HCT116 (cell line): ENCODE measurements around the gene CAMKK2. TPM values are rescaled to one million over a fixed set of nuclear protein-coding genes. Genes with fewer than 3 reads are reported as not detected.
A peak's percentile ranks its signal among the peaks of the same experiment; 100 is the strongest.

ENCODE experiments used
- ATAC-seq: fragments of 200-7000 bp; cut with Tn5 transposase; 2 replicates; pipeline ENCODE4 v1.9.1; 2020; ENCODE audit warnings: mild to moderate bottlenecking, moderate library complexity
- BruUV-seq: library from RNA; stranded (reverse); fragments of 400-500 nt; replicated peaks from 2 replicates; lab custom pipeline; 2021; lab: Mats Ljungman, UMichigan
- CTCF ChIA-PET: fragments of 300-600 bp; sonication (Branson Sonifier 250); formaldehyde crosslinking; loops from one replicate; lab custom pipeline; 2021; ENCODE audit warnings: antibody characterized with exemption; lab: Charles Lee
- POLR2A ChIA-PET: fragments of 300-600, 350-600 bp; sonication (Branson Sonifier 250); formaldehyde crosslinking; loops from one replicate; lab custom pipeline; 2021; ENCODE audit warnings: antibody characterized with exemption; lab: Charles Lee
- RAD21 ChIA-PET, 2 experiments: fragments of 300-600 bp; sonication (Branson Sonifier 250); formaldehyde crosslinking; loops; one replicate each; lab custom pipeline; 2023; ENCODE audit warnings: low total read pairs in 2 of 2; ENCODE audit not compliant: uncharacterized antibody in 2 of 2, unreplicated experiment in 2 of 2, low non-redundant PET in 1 of 2; lab: Charles Lee
- DNase-seq: peaks from one replicate; pipeline ENCODE4 v3.0.0-alpha.2; 2010; ENCODE audit warnings: low read depth, low spot score
- H2AFZ ChIP-seq: fragments of 200-600 bp; shearing (Covaris generic), sonication (generic); 2 replicates; pipeline ENCODE4 v1.6.1; 2017; ENCODE audit warnings: low read depth, mixed run types, mixed read lengths, antibody characterized with exemption, low read length; ENCODE audit not compliant: poor library complexity, severe bottlenecking
- H3K27ac ChIP-seq: 2 replicates; pipeline ENCODE4 v1.5.1; 2012; ENCODE audit warnings: low read depth, low read length
- H3K27me3 ChIP-seq: fragments of 200-600 bp; sonication (generic); 2 replicates; pipeline ENCODE4 v1.6.1; 2016; ENCODE audit warnings: mixed run types, low read length, mixed read lengths; ENCODE audit not compliant: insufficient read depth
- H3K36me3 ChIP-seq, 2 experiments: fragments of 200-500 bp in 1 of 2; fragments of 200-600 bp in 1 of 2; sonication (Bioruptor generic) in 1 of 2; sonication (generic) in 1 of 2; 2 replicates each; pipeline versions ENCODE4 v1.5.1 to v1.6.1; 2014 to 2016; ENCODE audit warnings: low read length in 2 of 2, inconsistent platforms in 1 of 2, mixed read lengths in 1 of 2, mixed run types in 1 of 2; ENCODE audit not compliant: insufficient read depth in 2 of 2, control insufficient read depth in 1 of 2
- H3K4me1 ChIP-seq, 2 experiments: fragments of 200-600 bp in 1 of 2; sonication (generic) in 1 of 2; 2 replicates each; pipeline versions ENCODE4 v1.5.1 to v1.6.1; 2012 to 2017; ENCODE audit warnings: low read length in 2 of 2, inconsistent platforms in 1 of 2, mild to moderate bottlenecking in 1 of 2, mixed read lengths in 1 of 2, mixed run types in 1 of 2, moderate library complexity in 1 of 2; ENCODE audit not compliant: insufficient read depth in 2 of 2, control insufficient read depth in 1 of 2
- H3K4me2 ChIP-seq: fragments of 200-600 bp; sonication (generic); 2 replicates; pipeline ENCODE4 v1.6.1; 2017; ENCODE audit warnings: mixed run types, low read length, mixed read lengths
- H3K4me3 ChIP-seq, 2 experiments: fragments of 200-600 bp in 1 of 2; sonication (generic) in 1 of 2; replicated peaks in 1 of 2; 2 replicates each; pipeline ENCODE4 v1.5.1; 2011 to 2016; ENCODE audit warnings: low read length in 2 of 2, control low read depth in 1 of 2, low read depth in 1 of 2, mild to moderate bottlenecking in 1 of 2, mixed read lengths in 1 of 2, mixed run types in 1 of 2
- H3K79me2 ChIP-seq: fragments of 200-600 bp; sonication (generic); 2 replicates; pipeline ENCODE4 v1.6.1; 2017; ENCODE audit warnings: mild to moderate bottlenecking, mixed run types, low read length, moderate library complexity, mixed read lengths; ENCODE audit not compliant: insufficient read depth
- H3K9ac ChIP-seq: fragments of 200-600 bp; sonication (generic); 2 replicates; pipeline ENCODE4 v1.6.1; 2016; ENCODE audit warnings: low read length, mixed read lengths
- H3K9me2 ChIP-seq: fragments of 200-600 bp; sonication (generic), shearing (Covaris generic); 2 replicates; pipeline ENCODE4 v1.6.1; 2017; ENCODE audit warnings: mixed run types, mild to moderate bottlenecking, moderate library complexity; ENCODE audit not compliant: insufficient read depth
- H3K9me3 ChIP-seq, 2 experiments: fragments of 200-500 bp in 1 of 2; fragments of 200-600 bp in 1 of 2; sonication (Bioruptor generic) in 1 of 2; sonication (generic) in 1 of 2; 2 replicates each; pipeline ENCODE4 v1.6.1; 2014 to 2017; ENCODE audit warnings: low read length in 2 of 2, mixed read lengths in 2 of 2, inconsistent platforms in 1 of 2, low read depth in 1 of 2, mild to moderate bottlenecking in 1 of 2, mixed run types in 1 of 2, moderate library complexity in 1 of 2; ENCODE audit not compliant: control insufficient read depth in 1 of 2, insufficient read depth in 1 of 2
- H4K20me1 ChIP-seq: fragments of 200-600 bp; sonication (generic), shearing (Covaris generic); 2 replicates; pipeline ENCODE4 v1.6.1; 2017; ENCODE audit warnings: mixed run types, mild to moderate bottlenecking, moderate library complexity; ENCODE audit not compliant: insufficient read depth
- CEBPB ChIP-seq: IDR thresholded peaks from 2 replicates; pipeline ENCODE4 v1.6.1; 2012; ENCODE audit warnings: low read depth
- EGR1 ChIP-seq: IDR thresholded peaks from 2 replicates; pipeline ENCODE4 v1.6.1; 2012; ENCODE audit warnings: low read depth
- ELF1 ChIP-seq: IDR thresholded peaks from 2 replicates; pipeline ENCODE4 v1.6.1; 2012; ENCODE audit warnings: low read depth, borderline replicate concordance
- JUND ChIP-seq: IDR thresholded peaks from 2 replicates; pipeline ENCODE4 v1.6.1; 2012
- ZFX ChIP-seq: fragments of 450-650 bp; IDR thresholded peaks from 2 replicates; pipeline ENCODE4 v1.6.1; 2017
- intact Hi-C: fragments of 100-400 bp; cut with micrococcal nuclease; formaldehyde crosslinking; loops from 2 replicates; pipeline ENCODE4 v1.10.0; 2022
- total RNA-seq: library from RNA; stranded (reverse); gene quantifications from one replicate; pipeline ENCODE4 v1.2.1, GENCODE V29; 2021; ENCODE audit not compliant: unreplicated experiment
- TF ChIP-seq, protein P1 (sequence below), 3 experiments: fragments of 200-600 bp in 1 of 3; sonication (generic) in 1 of 3; IDR thresholded peaks in 2 of 3; conservative IDR thresholded peaks in 1 of 3; 2 replicates each; pipeline ENCODE4 v1.5.1; 2012 to 2017; ENCODE audit warnings: low read depth in 2 of 3, low read length in 2 of 3, antibody characterized with exemption in 1 of 3, borderline replicate concordance in 1 of 3, control low read depth in 1 of 3, mild to moderate bottlenecking in 1 of 3, mixed read lengths in 1 of 3, mixed run types in 1 of 3, moderate library complexity in 1 of 3; ENCODE audit not compliant: insufficient read depth in 1 of 3
- TF ChIP-seq, protein P2 (sequence below): IDR thresholded peaks from 2 replicates; pipeline ENCODE4 v1.6.1; 2012

The CAMKK2 gene
- total RNA-seq, 1 experiment from 2014 or later: 33.8 TPM

DNA sequence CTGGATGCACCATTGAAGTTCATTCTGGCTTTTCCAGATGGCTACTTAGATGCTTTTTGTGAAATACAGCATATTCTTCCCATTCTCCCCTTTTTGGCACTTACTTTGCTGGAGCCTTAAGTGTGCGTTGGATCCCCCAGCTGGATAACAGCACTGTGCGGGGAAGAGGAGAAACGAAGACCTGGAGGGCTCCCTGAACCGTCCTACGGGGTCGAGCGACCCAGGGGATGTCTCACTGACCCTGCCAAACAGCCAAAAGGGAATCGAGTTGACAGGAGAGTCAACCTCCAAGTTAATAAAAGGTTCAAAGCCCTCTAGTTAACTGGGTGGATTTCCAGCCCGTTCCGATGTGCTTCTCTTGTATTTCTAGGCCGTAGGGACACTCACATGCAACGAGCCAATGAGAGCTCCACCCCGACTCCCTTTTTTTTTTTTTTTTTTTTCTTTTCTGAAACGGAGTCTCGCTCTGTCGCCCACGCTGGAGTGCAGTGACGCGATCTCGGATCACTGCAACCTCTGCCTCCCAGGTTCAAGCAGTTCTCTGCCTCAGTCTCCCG is 1.0 kb upstream of the CAMKK2 start:
- H2AFZ ChIP-seq: peak overlapping the region; percentile 86
- intact Hi-C loops: loop anchor here (5.0 kb wide), 1 partner anchor 235 kb away; no protein-coding TSS in a partner anchor
- BruUV-seq: no TSS peak
- no peak for TF ChIP-seq JUND
- TF ChIP-seq ELF1: no peak
- TF ChIP-seq EGR1: peak; percentile 67
- TF ChIP-seq, all 23 proteins: peak for 1
- CTCF ChIA-PET: no interaction called here
- peaks cover 4% of the 10 kb centered on the region; the same call in 1 of the 2 replicates for H4K20me1 ChIP-seq
- peaks cover 36% of the 10 kb centered on the region for H3K79me2 ChIP-seq
- peak overlapping the region; percentile 64 for H3K9ac ChIP-seq
- H3K9me3 ChIP-seq: no peaks in the 10 kb centered on the region
- peak; percentile 19 for DNase-seq
- ATAC-seq: peak; percentile 13
- POLR2A ChIA-PET: interaction anchor here (0.7 kb wide), 1 partner anchor 12 kb away, joined by 3 read pairs; no protein-coding TSS in a partner anchor
- H3K27ac ChIP-seq: peak overlapping the region; percentile 85
- peaks cover 3 to 19% of the 10 kb centered on the region in 2 experiments for H3K4me1 ChIP-seq
- no peaks in the 10 kb centered on the region for H3K36me3 ChIP-seq
- H3K4me3 ChIP-seq: peak overlapping the region; percentile 60 to 63
- RAD21 ChIA-PET: no interaction called here
- no peaks in the 10 kb centered on the region for H3K27me3 ChIP-seq
- H3K4me2 ChIP-seq: peak overlapping the region; percentile 83
- H3K9me2 ChIP-seq: no peaks in the 10 kb centered on the region

DNA sequence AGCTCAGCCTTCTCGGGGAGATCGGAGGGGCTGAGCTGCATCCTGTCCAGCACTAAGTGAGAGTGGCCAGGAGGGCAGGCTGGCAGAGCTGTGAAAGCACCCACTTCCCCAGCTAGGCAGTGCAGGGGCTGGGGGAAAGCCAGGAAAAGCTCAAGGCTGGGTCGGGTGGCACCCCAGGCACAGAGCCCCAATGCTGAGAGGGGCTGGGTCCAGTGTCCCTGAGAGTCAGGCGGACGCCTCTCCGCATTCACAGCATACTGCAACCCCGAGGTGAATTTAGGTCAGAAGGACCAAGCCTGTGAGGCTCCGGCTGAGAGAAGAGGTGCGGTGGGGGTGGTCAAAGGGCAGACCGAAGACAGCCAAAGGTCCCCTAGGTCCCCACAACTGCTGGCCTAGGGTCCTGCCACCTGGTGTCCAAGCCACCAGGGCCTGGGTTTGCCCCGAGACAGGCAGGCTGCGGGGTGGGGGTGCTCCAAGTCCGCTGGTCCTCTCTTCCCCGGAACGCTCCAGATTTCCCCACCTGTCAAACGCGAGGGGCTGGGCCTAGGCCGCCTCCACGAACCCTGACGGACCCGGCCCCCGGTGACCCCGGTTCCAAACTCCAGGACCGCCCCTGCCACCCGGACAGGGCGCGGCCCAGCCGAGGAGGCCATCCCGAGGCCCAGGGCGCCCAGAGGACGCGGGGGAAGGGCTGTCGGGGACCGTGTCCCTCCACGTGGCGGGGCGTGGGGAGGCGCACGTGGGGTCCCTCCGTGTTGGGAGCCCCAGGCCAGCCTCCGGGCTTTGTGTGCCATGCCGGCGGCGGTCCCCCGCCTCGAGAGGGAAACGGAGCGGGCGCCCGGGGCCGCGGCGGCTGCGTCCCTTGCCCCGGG is 527 bp downstream of the CAMKK2 start:
- TF ChIP-seq, protein P1, sequence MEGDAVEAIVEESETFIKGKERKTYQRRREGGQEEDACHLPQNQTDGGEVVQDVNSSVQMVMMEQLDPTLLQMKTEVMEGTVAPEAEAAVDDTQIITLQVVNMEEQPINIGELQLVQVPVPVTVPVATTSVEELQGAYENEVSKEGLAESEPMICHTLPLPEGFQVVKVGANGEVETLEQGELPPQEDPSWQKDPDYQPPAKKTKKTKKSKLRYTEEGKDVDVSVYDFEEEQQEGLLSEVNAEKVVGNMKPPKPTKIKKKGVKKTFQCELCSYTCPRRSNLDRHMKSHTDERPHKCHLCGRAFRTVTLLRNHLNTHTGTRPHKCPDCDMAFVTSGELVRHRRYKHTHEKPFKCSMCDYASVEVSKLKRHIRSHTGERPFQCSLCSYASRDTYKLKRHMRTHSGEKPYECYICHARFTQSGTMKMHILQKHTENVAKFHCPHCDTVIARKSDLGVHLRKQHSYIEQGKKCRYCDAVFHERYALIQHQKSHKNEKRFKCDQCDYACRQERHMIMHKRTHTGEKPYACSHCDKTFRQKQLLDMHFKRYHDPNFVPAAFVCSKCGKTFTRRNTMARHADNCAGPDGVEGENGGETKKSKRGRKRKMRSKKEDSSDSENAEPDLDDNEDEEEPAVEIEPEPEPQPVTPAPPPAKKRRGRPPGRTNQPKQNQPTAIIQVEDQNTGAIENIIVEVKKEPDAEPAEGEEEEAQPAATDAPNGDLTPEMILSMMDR (IDR thresholded peaks at IDR 0.05 in 2 of 3, conservative IDR thresholded peaks at IDR 0.05 in 1 of 3; ENCODE audit: borderline replicate concordance in 1 of 3, insufficient read depth in 1 of 3, low read depth in 2 of 3, low read length in 2 of 3): 0 out of 6 replicates have a peak, but pooled peaks of 1 of the 3 experiments have one; percentile 19
- TF ChIP-seq, protein P2, sequence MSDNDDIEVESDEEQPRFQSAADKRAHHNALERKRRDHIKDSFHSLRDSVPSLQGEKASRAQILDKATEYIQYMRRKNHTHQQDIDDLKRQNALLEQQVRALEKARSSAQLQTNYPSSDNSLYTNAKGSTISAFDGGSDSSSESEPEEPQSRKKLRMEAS: peak; percentile 84
- TF ChIP-seq ZFX (peak; percentile 79; the same call in 1 of the 2 replicates), CEBPB (no peak)
- TF ChIP-seq, all 23 proteins: peak for 3
- CTCF ChIA-PET: no interaction called here
- ATAC-seq: peak; percentile 41
- intact Hi-C loops: loop anchor here (5.0 kb wide), 1 partner anchor 234 kb away; no protein-coding TSS in a partner anchor
- Histone ChIP-seq H3K9me2 (no peaks in the 10 kb centered on the region), H3K27ac (peak overlapping the region; percentile 85), H3K4me3 (peak overlapping the region; percentile 88 to 96), H2AFZ (no peak overlapping the region), H3K36me3 (0 out of 4 replicates have a peak, but pooled peaks cover 0 to 3% of the 10 kb centered on the region in 2 experiments), H3K79me2 (peaks cover 45% of the 10 kb centered on the region), H4K20me1 (peaks cover 4% of the 10 kb centered on the region; the same call in 1 of the 2 replicates), H3K4me2 (peak overlapping the region; percentile 98), H3K27me3 (no peaks in the 10 kb centered on the region), H3K9ac (peak overlapping the region; percentile 93), H3K9me3 (no peaks in the 10 kb centered on the region), H3K4me1 (peaks cover 3 to 19% of the 10 kb centered on the region in 2 experiments)
- POLR2A ChIA-PET: interaction anchor here (0.7 kb wide), 1 partner anchor 28 kb away, joined by 4 read pairs; no protein-coding TSS in a partner anchor
- no peak for DNase-seq
- BruUV-seq: no TSS peak
- RAD21 ChIA-PET: interaction anchor here in 1 of 2 experiments (0.6 kb wide), 2 partner anchors 135 to 713 kb away, joined by 3 to 4 read pairs; no protein-coding TSS in a partner anchor
